HG02798 (cell line): ENCODE results near the gene AJAP1.

ENCODE experiments used
- ATAC-seq: cut with Tn5 transposase; IDR thresholded peaks from one replicate; pipeline ENCODE4 v1.9.1; 2021; ENCODE audit warnings: mild to moderate bottlenecking; ENCODE audit not compliant: unreplicated experiment, poor library complexity

Gene AJAP1

GRCh38 chr1:4726620-4727341 lies 72.4 kb downstream of the AJAP1 start:
- no peak for ATAC-seq

- no peak for ATAC-seq
Measured at GRCh38 chr1:4728319-4729089, 74.1 kb downstream of the AJAP1 start.

GRCh38 chr1:4729090-4729471 lies 74.7 kb downstream of the AJAP1 start:
- no peak for ATAC-seq

- no peak for ATAC-seq
Measured at GRCh38 chr1:4730078-4730477, 75.7 kb downstream of the AJAP1 start.

- no peak for ATAC-seq
Measured at GRCh38 chr1:4733446-4734177, 79.2 kb downstream of the AJAP1 start.

GRCh38 chr1:4734219-4734618 lies 79.8 kb downstream of the AJAP1 start:
- no peak for ATAC-seq

- no peak for ATAC-seq
Measured at GRCh38 chr1:4734791-4735190, 80.4 kb downstream of the AJAP1 start.

- no peak for ATAC-seq
Measured at GRCh38 chr1:4736254-4736653, 81.8 kb downstream of the AJAP1 start.

- ATAC-seq: no peak
Measured at GRCh38 chr1:4741876-4742423, 87.5 kb downstream of the AJAP1 start.

GRCh38 chr1:4743978-4744750 lies 89.8 kb downstream of the AJAP1 start:
- no peak for ATAC-seq

GRCh38 chr1:4745560-4745959 lies 91.2 kb downstream of the AJAP1 start:
- no peak for ATAC-seq

- ATAC-seq: no peak
Measured at GRCh38 chr1:4749406-4749805, 95.0 kb downstream of the AJAP1 start.

- no peak for ATAC-seq
Measured at GRCh38 chr1:4750177-4750576, 95.8 kb downstream of the AJAP1 start.

GRCh38 chr1:4752059-4752458 lies 97.7 kb downstream of the AJAP1 start:
- no peak for ATAC-seq

GRCh38 chr1:4754816-4755215 lies 100.4 kb downstream of the AJAP1 start:
- ATAC-seq: no peak

- no peak for ATAC-seq
Measured at GRCh38 chr1:4755301-4755845, 101.0 kb downstream of the AJAP1 start.

GRCh38 chr1:4755864-4756504 lies 101.6 kb downstream of the AJAP1 start:
- no peak for ATAC-seq

GRCh38 chr1:4756851-4757580 lies 102.6 kb downstream of the AJAP1 start:
- no peak for ATAC-seq

GRCh38 chr1:4759671-4760070 lies 105.3 kb downstream of the AJAP1 start:
- ATAC-seq: no peak
